ENCODE results near the gene SERINC3. TPM values are rescaled to one million over a fixed set of nuclear protein-coding genes. Genes with fewer than 3 reads are reported as not detected.
"Not testable (repeated sequence)": the region's sequence is repeated elsewhere in the genome, so short reads cannot be mapped to it uniquely, and the experiment has no call there.

Gene SERINC3
- 47.1 and 49.6 TPM in 2 replicates for total RNA-seq

DNA sequence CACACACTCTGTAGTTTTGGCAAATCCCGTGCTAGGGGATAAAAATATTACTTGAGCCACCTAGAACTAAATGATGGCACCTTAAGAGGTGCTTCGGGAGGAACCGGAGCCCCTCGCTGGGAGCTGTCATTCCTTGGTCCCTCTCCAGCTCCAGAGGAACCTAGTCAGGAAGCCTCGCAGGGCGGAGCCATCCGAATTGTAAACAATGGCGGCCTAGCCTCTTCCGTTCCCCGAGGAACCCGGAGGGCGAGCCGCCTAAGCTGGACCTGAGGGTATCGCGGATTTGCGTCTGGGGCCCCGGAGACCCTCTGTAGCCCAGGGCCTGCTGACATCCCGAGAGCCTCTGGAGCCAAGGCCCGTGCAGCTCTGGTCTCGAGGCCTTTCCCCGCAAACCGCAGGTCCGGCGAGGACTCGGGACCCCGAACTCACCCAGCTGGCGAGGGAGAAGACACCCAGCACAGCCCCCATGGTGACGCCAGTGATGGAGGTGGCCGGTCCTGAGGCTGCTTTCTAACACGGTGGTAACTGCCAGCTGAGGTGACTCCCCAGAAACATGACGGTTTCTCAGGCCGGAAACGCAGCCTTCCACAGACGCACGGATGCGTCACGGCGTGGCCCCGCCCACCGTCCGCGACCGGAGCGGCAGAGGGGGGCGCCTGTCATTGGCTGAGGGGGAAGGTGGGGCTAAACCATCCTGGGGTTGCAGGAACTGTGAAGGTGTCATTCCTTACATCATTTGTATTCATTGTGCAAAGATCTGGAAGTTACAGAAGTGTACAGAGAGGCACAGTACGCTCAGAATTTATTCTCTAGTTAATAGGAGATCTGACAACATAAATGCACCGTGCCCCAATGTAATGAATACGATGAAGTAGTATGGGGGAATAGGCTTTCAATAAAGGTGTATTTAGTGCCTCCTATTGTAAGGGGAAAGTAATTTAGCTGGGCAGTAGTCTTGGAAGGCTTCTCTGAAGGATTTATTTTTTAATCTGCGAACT, at the start of gene SERINC3:
SERINC3 (minus strand) TSS at position 587 of the 998 bp plus-strand sequence; CDS start at position 468, 119 bp downstream.
- Mint-ChIP-seq H3K9me3 (no peaks in the 10 kb centered on the region), H3K4me1 (peaks cover 29% of the 10 kb centered on the region), H3K27me3 (no peaks in the 10 kb centered on the region), H3K36me3 (ENCODE audit: low read depth) (peaks cover 8% of the 10 kb centered on the region), H3K27ac (peak within 1 kb of the TSS; percentile 86), H3K4me3 (peak within 1 kb of the TSS; percentile 86)
- intact Hi-C loops (cut with micrococcal nuclease), result loop anchor here (1.0 to 10.0 kb wide), 5 partner anchors 10 to 363 kb away; partner anchors contain the start of genes OSER1 and YWHAB
- peak; percentile 99 for DNase-seq

DNA sequence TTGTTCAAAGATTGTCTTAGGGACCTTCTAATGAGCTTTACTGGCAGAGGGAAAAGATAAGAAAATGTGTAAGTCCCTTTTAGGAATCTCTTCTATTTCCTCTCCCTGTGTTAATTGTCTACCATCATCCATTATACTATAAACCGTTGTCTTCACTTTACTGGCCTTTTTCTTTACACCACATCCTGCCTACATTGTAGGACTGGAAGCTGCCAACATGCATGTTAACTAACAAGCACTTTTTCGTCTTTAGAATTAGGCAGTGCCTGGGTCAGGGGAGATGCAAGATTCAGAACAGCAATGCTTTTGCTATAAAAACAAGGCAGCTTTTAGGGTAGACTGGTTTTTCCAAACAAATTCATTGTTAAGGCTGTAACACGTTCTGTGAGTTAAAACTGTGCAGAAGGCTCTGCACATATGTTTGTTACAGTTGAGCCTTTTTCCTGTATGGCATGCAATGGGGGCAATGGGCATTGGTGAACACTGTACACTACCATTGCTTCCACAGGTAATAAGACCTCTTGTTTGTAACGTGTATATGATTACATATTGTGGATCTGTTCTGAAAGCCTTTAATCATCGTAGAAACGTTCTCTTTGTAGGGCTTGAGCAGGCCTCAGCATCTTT, 49.6 kb upstream of the SERINC3 start:
- Mint-ChIP-seq H3K9me3 (no peaks in the 10 kb centered on the region), H3K4me3 (no peak overlapping the region), H3K4me1 (peaks cover 12% of the 10 kb centered on the region), H3K27ac (no peak overlapping the region), H3K27me3 (no peaks in the 10 kb centered on the region), H3K36me3 (ENCODE audit: low read depth) (no peaks in the 10 kb centered on the region)
- peak; percentile 64 for DNase-seq
- intact Hi-C loops (cut with micrococcal nuclease), result no loop called here

DNA sequence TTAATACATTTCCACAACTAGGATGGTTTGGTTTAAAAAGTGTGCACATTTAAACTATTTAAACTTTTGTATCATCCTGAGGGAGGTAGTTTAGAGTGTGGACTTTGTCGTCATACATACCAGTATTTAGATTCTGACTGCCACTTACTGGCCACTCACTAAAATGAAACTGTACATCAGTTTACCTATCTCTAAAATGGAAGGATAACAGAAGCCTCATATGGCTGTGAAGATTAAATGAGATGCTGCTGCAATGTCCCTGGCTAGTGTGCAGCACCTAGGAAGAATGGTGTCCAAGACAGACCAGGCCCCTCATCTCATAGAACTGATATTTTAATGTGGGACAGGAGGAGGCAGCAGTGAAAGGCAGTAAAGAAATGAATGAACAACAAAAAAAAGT, 48.5 kb upstream of the SERINC3 start:
- Mint-ChIP-seq H3K4me3 (no peak overlapping the region), H3K4me1 (peaks cover 8% of the 10 kb centered on the region), H3K27me3 (no peaks in the 10 kb centered on the region), H3K9me3 (no peaks in the 10 kb centered on the region), H3K27ac (no peak overlapping the region), H3K36me3 (ENCODE audit: low read depth) (no peaks in the 10 kb centered on the region)
- intact Hi-C loops (cut with micrococcal nuclease), result no loop called here
- no peak for DNase-seq

- no peak for DNase-seq
- Mint-ChIP-seq H3K27ac (no peak overlapping the region), H3K36me3 (ENCODE audit: low read depth) (no peaks in the 10 kb centered on the region), H3K9me3 (no peaks in the 10 kb centered on the region), H3K4me1 (peaks cover 3% of the 10 kb centered on the region), H3K27me3 (peaks cover 13% of the 10 kb centered on the region), H3K4me3 (no peak overlapping the region)
- intact Hi-C loops (cut with micrococcal nuclease), result no loop called here
Measured at GRCh38 chr20:44566811-44567210, 44.9 kb upstream of the SERINC3 start.

DNA sequence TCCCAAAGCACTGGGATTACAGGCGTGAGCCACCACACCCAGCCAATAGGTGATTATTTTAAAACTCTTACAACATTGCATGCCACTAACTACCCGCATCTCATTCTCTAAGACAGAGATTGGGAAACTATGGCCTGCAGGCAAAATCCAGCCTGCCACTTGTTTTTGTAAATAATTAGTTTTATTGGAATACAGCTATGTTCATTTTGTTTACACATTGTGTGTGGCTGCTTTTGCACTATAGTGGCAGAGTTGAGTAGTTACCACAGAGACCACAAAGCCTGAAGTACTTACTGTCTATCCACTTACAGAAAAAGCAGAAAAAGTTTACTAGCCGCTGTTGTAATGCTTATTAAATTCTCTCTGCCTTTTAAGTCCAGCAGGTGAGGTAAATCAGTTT, 44.1 kb upstream of the SERINC3 start:
- peaks cover 14% of the 10 kb centered on the region for H3K27me3 Mint-ChIP-seq
- H3K9me3 Mint-ChIP-seq, result no peaks in the 10 kb centered on the region
- no peak overlapping the region for H3K4me3 Mint-ChIP-seq
- no peak overlapping the region for H3K27ac Mint-ChIP-seq
- no peaks in the 10 kb centered on the region for H3K36me3 Mint-ChIP-seq (ENCODE audit: low read depth)
- no peaks in the 10 kb centered on the region for H3K4me1 Mint-ChIP-seq
- intact Hi-C loops (cut with micrococcal nuclease), result no loop called here
- DNase-seq, result no peak

GRCh38 chr20:44561876-44562275, 40.0 kb upstream of the SERINC3 start:
- intact Hi-C loops (cut with micrococcal nuclease), result no loop called here
- no peak overlapping the region for H3K27ac Mint-ChIP-seq
- H3K4me3 Mint-ChIP-seq, result no peak overlapping the region
- DNase-seq, result no peak
- H3K36me3 Mint-ChIP-seq (ENCODE audit: low read depth), result no peaks in the 10 kb centered on the region
- H3K27me3 Mint-ChIP-seq, result peaks cover 20% of the 10 kb centered on the region
- no peaks in the 10 kb centered on the region for H3K4me1 Mint-ChIP-seq
- H3K9me3 Mint-ChIP-seq, result no peaks in the 10 kb centered on the region

GRCh38 chr20:44560818-44561217, 38.9 kb upstream of the SERINC3 start:
- H3K4me3 Mint-ChIP-seq; H3K9me3 Mint-ChIP-seq; DNase-seq; H3K27ac Mint-ChIP-seq; H3K36me3 Mint-ChIP-seq (ENCODE audit: low read depth); H3K4me1 Mint-ChIP-seq; intact Hi-C loops (cut with micrococcal nuclease): not testable (repeated sequence)
- peaks cover 20% of the 10 kb centered on the region for H3K27me3 Mint-ChIP-seq

DNA sequence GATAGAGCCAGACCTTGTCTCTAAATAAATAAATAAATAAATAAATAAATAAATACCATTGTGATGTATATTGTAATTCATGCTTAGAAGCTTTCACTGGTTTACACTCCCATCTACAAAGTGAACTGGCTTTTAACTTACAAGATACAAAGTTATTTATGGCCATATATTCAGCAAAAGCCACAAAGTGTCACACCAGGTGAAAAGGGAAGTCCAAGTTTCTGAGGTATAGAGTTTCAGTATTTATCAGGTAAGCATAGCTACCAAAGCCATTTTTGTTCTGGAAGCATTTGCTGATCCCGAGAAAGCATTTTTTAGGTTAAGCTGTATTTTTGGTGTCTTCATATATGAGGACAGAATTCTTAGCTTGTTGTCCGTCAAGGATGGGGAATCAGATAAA, 38.4 kb upstream of the SERINC3 start:
- Mint-ChIP-seq H3K27me3 (peaks cover 20% of the 10 kb centered on the region), H3K9me3 (no peaks in the 10 kb centered on the region), H3K4me1 (no peaks in the 10 kb centered on the region), H3K27ac (no peak overlapping the region), H3K4me3 (no peak overlapping the region), H3K36me3 (ENCODE audit: low read depth) (no peaks in the 10 kb centered on the region)
- intact Hi-C loops (cut with micrococcal nuclease), result no loop called here
- DNase-seq, result no peak

DNA sequence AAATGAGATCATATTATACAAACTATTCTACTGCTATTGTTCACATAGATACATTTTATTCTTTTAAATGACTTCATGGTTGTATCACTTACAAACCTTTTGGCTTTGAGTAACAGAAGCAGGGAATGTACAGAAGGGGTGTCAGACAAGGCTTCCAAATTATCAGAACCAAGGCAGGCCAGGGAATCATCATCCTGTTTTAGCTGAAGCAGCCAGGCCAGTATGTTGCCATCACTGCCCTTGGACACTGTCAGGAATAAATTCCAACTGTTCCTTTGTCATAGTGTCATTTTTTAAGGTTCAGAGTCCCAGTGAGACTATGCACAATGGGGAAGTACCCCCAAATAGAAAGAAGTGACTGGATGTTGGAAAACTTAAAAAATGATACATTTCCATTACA, 37.4 kb upstream of the SERINC3 start:
- intact Hi-C loops (cut with micrococcal nuclease), result no loop called here
- H3K9me3 Mint-ChIP-seq, result no peaks in the 10 kb centered on the region
- H3K4me1 Mint-ChIP-seq, result no peaks in the 10 kb centered on the region
- H3K4me3 Mint-ChIP-seq, result no peak overlapping the region
- H3K27ac Mint-ChIP-seq, result no peak overlapping the region
- DNase-seq, result no peak
- H3K27me3 Mint-ChIP-seq, result peaks cover 18% of the 10 kb centered on the region
- no peaks in the 10 kb centered on the region for H3K36me3 Mint-ChIP-seq (ENCODE audit: low read depth)

DNA sequence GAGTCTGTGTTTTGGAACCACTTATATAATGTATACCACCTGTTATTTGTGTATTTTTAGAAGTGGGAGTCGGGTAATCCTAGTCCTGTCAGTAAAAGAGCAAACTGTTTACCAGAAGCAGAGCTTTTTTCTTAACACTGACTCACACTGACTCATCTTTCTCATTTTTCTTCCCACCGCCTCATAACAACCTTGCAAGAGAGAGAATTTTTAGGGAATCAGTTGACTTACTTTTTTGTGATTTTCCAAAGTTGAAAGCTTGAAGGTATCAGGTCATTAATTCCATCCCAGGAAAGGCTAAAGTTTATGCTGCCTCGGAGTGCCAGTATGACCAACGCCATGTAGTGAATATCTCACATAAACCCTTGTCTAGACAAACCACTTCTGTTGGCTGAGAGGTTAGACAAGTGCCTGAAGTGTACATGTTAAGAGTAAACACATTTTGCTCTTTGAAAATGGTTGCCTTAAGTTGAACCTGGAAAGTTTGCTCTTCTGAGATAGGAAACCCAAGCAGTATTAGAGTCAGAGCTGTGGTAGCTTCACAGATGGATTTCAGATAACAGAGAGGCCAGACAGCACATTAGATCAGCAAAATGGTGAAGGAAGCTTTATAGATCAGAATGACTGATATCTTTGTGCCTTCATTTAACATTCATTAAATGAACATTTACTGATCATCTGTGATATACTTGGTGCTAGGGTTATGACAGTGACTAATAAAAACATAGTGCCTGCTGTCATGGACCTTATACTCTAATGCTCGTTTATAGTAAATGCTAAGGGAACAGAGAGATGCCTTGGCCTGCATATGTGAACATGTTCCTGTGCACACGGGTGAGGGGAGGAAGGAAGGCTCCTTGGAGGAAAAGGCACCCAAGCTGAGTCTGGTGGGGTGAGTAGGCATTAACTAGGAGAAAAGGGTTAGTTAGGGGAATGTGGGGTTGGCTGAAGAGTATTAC, 31.4 kb upstream of the SERINC3 start:
- Mint-ChIP-seq H3K9me3 (no peaks in the 10 kb centered on the region), H3K27ac (peak overlapping the region; percentile 81), H3K4me3 (peak overlapping the region; percentile 37), H3K4me1 (peaks cover 16% of the 10 kb centered on the region), H3K36me3 (ENCODE audit: low read depth) (no peaks in the 10 kb centered on the region), H3K27me3 (peaks cover 1% of the 10 kb centered on the region)
- no peak for DNase-seq
- intact Hi-C loops (cut with micrococcal nuclease), result loop anchor here (1.0 kb wide), 1 partner anchor 93 kb away; no protein-coding TSS in a partner anchor

DNA sequence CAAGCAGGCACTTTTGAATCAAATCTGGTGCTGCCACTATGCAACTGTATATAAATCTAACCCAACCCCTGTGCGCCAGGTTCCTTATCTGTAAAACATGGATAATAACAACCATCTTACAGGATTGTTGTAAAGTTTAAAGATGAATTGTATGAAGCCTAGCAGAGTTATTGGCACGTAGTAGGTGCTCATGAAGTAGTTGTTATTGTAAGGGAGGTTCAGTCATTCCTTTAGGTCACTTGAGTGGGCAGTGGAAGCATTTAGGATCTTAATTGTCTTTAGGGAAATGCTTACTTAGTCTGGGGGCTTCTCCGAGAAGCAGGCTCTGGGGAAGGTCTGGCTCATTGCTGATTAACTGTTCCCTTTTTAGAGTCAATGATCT, 30.7 kb upstream of the SERINC3 start:
- intact Hi-C loops (cut with micrococcal nuclease), result no loop called here
- Mint-ChIP-seq H3K4me1 (peaks cover 16% of the 10 kb centered on the region), H3K27ac (peak overlapping the region; percentile 81), H3K27me3 (no peaks in the 10 kb centered on the region), H3K4me3 (peak overlapping the region; percentile 16), H3K9me3 (no peaks in the 10 kb centered on the region), H3K36me3 (ENCODE audit: low read depth) (no peaks in the 10 kb centered on the region)
- no peak for DNase-seq

GRCh38 chr20:44552050-44552449, 30.2 kb upstream of the SERINC3 start:
- no peak overlapping the region for H3K27ac Mint-ChIP-seq
- no peaks in the 10 kb centered on the region for H3K27me3 Mint-ChIP-seq
- intact Hi-C loops (cut with micrococcal nuclease), result no loop called here

DNA sequence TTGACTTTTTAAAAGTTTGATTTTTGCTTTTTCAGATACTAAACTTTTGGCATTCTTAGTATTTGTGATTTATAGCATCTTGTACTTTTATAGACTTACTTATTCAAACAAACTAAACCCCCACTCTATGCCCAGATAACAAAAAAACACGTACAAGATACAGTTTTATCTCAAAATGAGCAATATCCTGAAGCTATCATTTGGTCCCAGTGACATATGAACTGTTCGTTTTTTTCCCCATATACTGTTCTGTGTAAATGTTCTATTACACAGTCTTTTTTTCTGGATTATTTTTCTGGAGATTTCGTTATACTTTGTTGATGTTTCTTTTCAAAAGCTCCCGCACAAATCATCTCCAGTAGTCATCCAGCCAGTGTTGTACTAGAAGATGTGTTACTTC, 27.3 kb upstream of the SERINC3 start:
- no peak for DNase-seq
- no peak overlapping the region for H3K27ac Mint-ChIP-seq
- no peaks in the 10 kb centered on the region for H3K27me3 Mint-ChIP-seq
- H3K9me3 Mint-ChIP-seq, result no peaks in the 10 kb centered on the region
- peaks cover 16% of the 10 kb centered on the region for H3K4me1 Mint-ChIP-seq
- H3K36me3 Mint-ChIP-seq (ENCODE audit: low read depth), result no peaks in the 10 kb centered on the region
- no peak overlapping the region for H3K4me3 Mint-ChIP-seq
- intact Hi-C loops (cut with micrococcal nuclease), result loop anchor here (10.0 kb wide), 1 partner anchor 46 kb away; no protein-coding TSS in a partner anchor

More at GRCh38 chr20:44552050-44552449, 30.2 kb upstream of the SERINC3 start:
- peaks cover 16% of the 10 kb centered on the region for H3K4me1 Mint-ChIP-seq
- no peak for DNase-seq
- H3K4me3 Mint-ChIP-seq, result no peak overlapping the region
- no peaks in the 10 kb centered on the region for H3K36me3 Mint-ChIP-seq (ENCODE audit: low read depth)
- no peaks in the 10 kb centered on the region for H3K9me3 Mint-ChIP-seq
